ENCODE measurements around the gene PLET1.

The PLET1 gene, protein sequence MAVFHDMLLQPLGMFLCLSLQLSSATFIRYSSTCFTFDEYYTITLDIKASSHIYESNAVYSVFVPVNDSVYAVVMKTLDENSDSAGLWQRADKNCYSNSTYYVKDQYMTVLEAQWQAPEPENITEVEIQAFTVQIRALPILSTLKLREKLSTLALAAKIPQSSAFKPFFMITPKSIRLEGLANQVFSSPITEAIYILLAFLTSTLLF

DNA sequence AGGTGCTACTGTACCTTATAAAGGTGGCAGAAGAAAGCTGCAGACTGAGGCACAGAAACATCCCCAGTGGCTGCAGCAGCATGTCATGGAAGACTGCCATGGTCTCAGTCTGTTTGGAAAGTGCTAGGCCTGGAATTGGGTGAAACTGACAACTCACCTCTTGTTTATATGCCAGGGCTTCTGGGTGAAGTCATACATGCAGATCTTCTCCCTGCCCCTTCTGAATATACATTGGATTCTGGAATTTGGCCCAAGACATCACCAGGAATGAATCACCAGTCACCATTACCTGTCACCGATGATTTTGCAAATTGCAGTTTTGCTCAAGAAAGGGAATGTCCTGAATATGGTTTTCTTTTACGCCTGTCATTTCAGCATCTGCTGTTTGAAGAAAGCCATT, at the start of gene PLET1:
PLET1 (minus strand) TSS at position 371 of the 400 bp plus-strand sequence; CDS start at position 100, 271 bp downstream.
- H3K4me3 ChIP-seq (replicated peaks; ENCODE audit: low read depth, low read length): no peak within 1 kb of the TSS
- TF ChIP-seq, protein P1, sequence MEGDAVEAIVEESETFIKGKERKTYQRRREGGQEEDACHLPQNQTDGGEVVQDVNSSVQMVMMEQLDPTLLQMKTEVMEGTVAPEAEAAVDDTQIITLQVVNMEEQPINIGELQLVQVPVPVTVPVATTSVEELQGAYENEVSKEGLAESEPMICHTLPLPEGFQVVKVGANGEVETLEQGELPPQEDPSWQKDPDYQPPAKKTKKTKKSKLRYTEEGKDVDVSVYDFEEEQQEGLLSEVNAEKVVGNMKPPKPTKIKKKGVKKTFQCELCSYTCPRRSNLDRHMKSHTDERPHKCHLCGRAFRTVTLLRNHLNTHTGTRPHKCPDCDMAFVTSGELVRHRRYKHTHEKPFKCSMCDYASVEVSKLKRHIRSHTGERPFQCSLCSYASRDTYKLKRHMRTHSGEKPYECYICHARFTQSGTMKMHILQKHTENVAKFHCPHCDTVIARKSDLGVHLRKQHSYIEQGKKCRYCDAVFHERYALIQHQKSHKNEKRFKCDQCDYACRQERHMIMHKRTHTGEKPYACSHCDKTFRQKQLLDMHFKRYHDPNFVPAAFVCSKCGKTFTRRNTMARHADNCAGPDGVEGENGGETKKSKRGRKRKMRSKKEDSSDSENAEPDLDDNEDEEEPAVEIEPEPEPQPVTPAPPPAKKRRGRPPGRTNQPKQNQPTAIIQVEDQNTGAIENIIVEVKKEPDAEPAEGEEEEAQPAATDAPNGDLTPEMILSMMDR (IDR thresholded peaks at IDR 0.05; ENCODE audit: low read length, missing control alignments): no peak
- no peak for DNase-seq (ENCODE audit: low read depth)

DNA sequence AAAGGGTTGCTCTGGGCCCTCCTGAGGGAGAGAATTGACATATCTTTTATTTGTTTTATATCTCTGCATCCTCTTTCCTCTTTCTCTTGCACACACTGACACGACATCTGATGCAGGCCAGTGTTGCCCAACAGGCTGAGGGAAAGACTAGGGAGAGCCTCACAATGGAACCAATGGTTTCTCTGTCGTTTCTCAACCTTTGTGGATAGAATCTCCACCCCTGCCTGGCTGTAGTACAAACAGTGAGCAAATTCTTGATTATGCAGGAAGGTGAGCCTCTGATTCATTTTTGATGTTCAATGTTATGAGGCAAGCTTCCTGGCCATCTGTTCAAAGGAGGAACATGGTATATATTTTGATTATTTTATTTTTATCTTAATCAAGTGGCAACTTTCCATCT, 49.8 kb upstream of the PLET1 start:
- H3K4me3 ChIP-seq (replicated peaks; ENCODE audit: low read depth, low read length): no peak overlapping the region
- TF ChIP-seq, protein P1 (IDR thresholded peaks at IDR 0.05; ENCODE audit: low read length, missing control alignments): no peak
- peak; percentile 80 for DNase-seq (ENCODE audit: low read depth)

DNA sequence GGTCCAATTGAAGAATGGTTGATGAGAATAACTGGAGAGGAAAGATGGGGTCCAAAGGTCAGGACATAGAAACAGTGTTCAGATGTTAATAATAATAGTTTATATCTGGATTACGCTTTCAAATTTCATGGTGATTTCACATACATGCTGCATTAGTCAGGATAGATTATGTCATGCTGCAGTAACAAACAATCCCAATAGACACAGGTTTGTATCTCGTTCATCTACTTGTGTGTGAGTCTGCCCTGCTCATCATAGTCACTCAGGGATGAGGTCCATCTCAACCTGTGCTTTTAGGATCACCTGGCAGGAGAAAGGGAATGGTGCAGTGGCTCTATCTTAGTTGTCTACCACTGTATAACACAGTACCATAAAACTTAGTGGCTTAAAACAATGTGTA, 48.0 kb upstream of the PLET1 start:
- TF ChIP-seq, protein P1 (IDR thresholded peaks at IDR 0.05; ENCODE audit: low read length, missing control alignments): no peak
- H3K4me3 ChIP-seq (replicated peaks; ENCODE audit: low read depth, low read length): no peak overlapping the region
- DNase-seq (ENCODE audit: low read depth): no peak

DNA sequence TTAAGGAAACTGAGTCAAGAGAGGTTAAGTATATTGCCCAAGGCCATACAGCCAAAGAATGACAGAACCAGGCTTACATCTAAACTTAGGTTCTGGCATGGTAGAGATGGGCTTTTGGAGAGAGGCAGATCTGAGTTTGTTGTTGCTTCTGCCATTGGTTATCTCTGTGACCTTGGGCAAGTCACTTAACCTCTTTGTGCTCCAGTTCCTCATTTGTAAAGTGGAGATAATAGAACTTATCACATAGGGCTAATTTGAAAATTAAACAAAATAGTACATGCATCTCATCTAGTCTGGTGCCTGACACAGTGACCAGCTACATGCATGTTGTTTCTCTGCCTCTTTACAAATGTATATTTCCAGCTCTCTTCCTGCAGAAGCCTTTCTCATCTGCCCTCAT, 47.0 kb upstream of the PLET1 start:
- TF ChIP-seq, protein P1 (IDR thresholded peaks at IDR 0.05; ENCODE audit: low read length, missing control alignments): no peak
- H3K4me3 ChIP-seq (replicated peaks; ENCODE audit: low read depth, low read length): no peak overlapping the region
- DNase-seq (ENCODE audit: low read depth): no peak

GRCh38 chr11:112306230-112306629, 45.6 kb upstream of the PLET1 start:
- no peak for DNase-seq (ENCODE audit: low read depth)
- TF ChIP-seq, protein P1 (IDR thresholded peaks at IDR 0.05; ENCODE audit: low read length, missing control alignments): no peak

GRCh38 chr11:112304914-112305313, 44.3 kb upstream of the PLET1 start:
- TF ChIP-seq, protein P1 (IDR thresholded peaks at IDR 0.05; ENCODE audit: low read length, missing control alignments): no peak
- no peak overlapping the region for H3K4me3 ChIP-seq (replicated peaks; ENCODE audit: low read depth, low read length)
- DNase-seq (ENCODE audit: low read depth): no peak

More at GRCh38 chr11:112306230-112306629, 45.6 kb upstream of the PLET1 start:
- H3K4me3 ChIP-seq (replicated peaks; ENCODE audit: low read depth, low read length): no peak overlapping the region

- no peak overlapping the region for H3K4me3 ChIP-seq (replicated peaks; ENCODE audit: low read depth, low read length)
- no peak for DNase-seq (ENCODE audit: low read depth)
- TF ChIP-seq, protein P1 (IDR thresholded peaks at IDR 0.05; ENCODE audit: low read length, missing control alignments): no peak
Observed at GRCh38 chr11:112303616-112304015, 43.0 kb upstream of the PLET1 start.

Measured in fibroblast of pulmonary artery (primary cell).